GM18526 (cell line): ENCODE measurements around the gene RPS6KA2.

Source experiments
- POLR2A ChIP-seq: IDR thresholded peaks from 3 replicates; pipeline ENCODE4 v1.6.1; 2011; ENCODE audit not compliant: insufficient read length; ENCODE audit errors: extremely low read depth

Gene RPS6KA2

DNA sequence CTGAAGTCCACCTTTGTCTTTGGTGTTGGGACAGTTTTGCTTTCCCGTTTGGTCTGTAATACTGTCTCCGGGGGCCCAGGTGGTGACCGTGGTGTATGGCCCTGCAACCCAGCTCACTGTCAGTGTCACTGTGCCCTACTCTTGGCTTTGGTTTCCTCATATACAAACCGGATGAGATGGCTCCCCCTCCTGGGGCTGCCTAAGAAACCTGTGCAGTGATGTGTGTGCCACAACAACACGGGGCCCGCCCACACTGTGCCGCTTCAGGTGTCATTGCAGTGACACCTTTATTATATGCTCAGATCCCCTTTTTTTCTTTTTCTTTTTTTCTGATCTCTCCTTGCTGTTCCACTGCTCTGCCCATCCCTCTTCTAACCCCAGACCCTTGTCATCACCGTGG lies 114.5 kb downstream of the RPS6KA2 start:
- TF ChIP-seq POLR2A: no peak

DNA sequence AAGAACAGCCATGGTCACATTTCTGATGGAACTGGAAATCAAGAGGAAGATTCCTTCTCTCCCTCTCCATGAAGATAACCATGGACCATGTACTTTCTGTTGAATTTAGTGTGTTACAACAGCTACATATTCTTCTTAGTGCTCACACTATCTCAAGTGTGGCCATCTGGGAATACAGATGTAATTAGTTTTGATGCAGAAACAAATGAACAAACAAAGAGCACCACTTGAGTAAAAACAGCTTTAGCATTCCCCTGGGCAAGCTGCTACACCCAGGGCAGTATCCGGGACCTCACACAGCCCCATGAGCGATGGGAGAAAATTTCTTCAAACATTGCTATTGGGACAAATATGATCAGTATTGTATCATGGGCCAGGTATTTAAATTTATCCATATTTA lies 115.7 kb downstream of the RPS6KA2 start:
- TF ChIP-seq POLR2A: no peak

DNA sequence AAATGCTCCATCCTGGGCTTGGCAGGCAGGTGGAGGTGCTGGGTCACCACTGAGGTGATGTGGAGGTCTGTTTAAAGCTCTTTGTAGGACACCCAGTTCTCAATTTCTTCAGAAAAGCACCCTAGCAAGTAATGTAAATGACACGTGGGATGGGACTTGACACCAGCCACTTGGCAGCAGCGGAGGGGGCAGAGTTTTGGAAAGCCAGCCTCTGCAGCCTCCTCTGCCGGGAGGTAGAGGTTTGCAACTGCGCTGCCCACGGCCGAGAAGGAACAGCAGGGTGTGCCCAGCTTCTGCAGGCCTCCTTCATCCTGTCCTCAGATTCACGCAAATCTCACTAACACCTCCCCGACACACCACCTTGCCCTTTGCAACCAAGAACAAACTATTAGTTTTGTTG lies 117.9 kb downstream of the RPS6KA2 start:
- TF ChIP-seq POLR2A: no peak

DNA sequence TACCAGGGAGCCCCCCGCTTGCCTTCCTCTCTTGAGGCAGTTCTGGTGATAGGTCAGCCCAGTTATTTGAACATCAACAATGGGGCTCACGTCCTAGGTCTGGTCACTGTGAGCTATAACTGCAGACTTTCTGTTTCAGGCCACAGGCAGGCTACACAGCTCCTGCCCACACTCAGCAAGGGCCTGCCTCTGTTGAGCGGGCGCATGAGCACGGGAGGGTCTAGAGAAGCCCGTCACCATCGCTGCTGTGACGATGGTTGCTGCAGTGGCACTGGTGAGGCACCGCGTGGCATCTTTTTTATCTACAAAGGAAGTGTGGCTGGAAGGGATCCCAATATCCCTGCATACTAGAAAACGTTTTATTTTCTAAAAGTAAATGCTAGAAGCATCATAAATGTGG lies 118.3 kb downstream of the RPS6KA2 start:
- no peak for TF ChIP-seq POLR2A

DNA sequence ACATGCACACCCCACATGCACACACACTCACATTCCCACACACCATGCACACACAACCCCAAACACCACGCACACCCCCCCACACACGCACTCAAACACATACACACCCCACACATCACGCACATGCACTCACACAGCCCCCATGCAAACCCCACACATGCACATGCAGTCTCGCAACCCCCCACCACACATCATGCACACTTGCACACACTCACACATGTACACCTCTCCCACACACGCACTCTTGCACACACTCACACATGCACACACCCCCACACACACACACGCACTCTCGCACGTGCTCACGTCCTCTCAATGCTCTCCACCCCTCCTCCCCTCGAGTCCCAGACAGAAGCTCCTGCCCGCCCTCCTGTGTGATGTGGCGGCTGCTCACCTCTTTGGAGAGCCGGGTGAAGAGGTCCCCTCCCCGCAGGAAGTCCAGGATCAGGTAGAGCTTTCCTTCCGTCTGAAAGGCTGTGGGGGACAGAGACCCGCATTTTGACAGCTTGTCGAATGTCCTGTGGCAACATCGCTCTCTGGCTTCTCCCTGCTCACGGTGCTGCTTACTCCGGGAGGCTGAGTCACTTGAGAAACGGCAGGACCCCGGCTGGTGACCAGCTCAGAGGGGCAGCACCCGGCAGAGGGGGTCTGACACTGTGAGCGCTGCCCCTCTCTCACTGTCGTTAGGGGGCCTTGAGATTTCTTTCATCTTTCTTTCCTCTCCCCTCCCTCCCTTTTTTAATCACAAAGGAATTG lies 119.1 kb downstream of the RPS6KA2 start:
- TF ChIP-seq POLR2A: no peak

DNA sequence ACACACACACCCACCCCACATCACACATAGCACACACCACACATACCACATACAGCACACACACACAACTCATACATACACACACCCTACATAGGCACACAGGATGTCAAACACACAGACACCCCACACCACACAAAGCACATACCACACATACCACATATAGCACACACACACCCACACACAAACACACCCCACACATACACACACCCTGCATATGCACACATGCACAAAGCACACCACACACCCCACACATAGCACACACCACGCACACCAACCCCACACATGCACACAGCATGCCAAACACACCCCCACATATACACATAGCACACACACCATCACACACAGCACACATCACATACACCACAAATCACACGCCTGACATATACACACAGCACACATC lies 119.7 kb downstream of the RPS6KA2 start:
- no peak for TF ChIP-seq POLR2A

DNA sequence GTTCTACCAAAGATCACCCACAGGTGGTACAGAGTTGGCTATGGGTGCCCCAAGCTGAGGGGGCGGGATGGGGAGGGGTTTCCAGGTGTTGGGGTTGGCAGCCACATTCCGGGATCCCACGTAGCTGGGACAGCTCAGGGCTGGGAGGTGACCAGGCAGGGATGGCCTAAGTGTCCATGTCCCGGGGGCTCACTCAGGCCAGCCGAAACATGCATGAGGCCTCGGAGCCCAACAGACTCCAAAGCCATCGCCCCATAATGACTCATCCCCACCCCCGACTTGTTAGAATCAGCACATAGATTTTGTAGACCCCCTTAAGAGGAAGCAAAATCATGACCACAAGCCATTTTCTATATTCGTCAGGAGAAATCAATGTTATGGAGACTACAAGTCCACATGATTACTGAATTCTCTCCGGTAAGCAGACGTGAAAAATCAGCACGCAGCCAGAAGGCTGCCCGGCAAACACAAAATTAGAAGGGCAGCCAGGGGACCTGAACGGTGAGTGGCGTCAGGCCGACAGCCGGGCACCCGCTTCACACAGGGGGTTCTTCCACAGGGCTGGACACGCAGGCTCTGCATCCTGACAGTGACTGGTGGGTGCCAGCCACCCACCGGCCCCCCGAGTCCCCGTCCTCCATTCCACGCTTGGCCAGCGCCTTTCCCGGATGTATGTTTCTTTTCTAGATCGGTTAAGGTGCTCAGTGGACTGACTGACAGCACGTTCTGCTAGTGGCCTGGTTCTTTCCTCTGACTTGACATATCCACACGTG lies 121.7 kb downstream of the RPS6KA2 start:
- TF ChIP-seq POLR2A: no peak

DNA sequence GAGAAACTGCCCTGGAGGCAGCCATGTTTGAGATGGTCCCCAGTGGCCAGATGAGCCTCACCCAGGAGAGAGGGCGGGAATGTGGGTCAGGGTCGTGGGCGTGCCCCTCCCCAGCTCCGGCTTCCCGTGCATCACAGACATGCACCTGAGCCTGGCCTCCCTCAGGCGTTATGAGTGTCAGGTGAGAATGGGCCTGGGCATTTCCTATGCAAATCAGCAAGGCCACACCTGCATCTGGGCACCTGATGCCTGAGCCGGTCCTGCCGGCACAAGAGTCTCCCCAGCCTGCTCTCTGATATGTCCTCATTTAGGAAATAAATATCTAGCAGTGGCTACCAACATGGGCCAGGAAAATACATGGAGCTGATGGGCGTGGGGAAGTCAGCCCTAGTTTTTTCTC lies 123.0 kb downstream of the RPS6KA2 start:
- TF ChIP-seq POLR2A: no peak

DNA sequence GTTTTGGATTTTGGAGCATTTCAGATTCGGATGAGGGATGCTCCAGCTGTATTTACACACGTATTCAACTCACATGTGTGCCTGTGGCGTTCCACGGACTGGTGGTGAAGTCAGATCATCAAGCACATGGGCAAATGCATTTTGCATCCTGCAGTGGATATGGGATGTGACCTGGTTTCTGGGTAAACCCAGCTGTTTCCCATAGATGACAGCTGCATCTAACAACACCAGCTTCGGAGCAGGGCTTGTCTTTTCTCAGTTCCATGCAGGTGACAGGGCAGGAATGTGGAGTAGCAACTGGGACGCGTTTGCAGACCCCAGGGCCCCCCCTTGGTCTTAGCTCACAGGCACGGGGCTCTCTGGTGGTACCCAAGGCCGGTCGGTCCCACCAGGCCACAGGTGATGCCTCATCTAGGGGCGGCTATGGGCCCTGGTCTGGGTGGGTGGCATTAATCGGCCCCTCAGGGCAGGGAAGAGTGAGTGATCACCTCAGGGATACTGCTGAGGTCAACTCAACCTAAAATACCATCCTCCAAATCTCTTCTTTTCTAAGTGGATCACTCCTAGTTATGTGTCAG lies 123.8 kb downstream of the RPS6KA2 start:
- no peak for TF ChIP-seq POLR2A

DNA sequence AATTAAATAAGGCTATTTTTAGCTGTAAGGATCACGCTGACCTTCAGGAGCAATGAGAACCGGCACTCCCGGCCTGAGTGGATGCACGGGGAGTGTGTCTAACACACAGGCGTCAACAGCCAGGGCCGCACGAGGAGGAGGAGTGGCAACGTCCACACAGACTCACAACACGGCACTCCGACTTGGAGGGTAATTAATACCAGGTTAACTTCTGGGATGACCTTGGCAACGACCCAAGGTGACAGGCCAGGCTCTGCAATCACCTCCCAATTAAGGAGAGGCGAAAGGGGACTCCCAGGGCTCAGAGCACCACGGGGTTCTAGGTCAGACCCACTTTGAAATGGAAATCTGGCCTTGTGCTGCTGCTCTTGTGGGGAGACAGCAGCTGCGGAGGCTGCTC lies 124.6 kb downstream of the RPS6KA2 start:
- TF ChIP-seq POLR2A: no peak

DNA sequence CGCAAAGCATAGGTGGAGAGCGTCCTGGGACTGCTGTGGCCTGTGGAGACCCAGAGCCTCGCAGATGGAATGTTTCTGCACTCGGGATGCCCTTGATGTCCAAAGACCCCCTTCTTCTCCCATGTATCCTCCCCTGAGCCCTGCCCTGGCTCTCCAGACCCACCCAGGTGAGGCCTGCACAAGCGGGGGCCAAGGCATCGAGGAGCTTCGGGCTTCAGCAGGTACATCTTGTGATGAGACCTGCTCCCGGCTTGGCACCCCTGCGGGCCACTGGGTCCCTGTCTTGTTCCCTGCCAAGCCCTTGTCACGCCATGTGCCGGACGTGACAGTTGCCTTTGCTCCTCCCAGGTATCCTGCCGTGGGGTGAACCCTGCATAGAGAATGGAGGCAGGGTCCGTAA lies 125.8 kb downstream of the RPS6KA2 start:
- TF ChIP-seq POLR2A: no peak

DNA sequence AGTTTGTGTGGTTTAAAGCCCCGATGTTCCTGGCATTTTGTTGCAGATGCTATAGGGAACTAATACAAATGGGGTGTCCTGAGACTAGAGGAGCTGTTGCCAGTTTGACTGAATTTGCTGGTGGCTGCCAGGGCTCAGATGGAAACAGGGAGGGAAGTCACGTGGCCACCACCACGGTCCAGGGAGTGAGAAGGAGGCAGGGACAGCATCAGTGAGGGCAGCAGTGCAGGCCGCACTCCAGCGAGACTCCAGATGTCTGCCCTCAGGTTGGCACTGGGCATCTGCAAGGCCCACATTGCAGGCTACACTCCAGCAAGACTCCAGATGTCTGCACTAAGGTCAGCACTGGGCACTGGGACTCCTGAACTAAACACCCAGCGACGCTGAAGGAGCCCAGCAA lies 126.8 kb downstream of the RPS6KA2 start:
- TF ChIP-seq POLR2A: no peak

DNA sequence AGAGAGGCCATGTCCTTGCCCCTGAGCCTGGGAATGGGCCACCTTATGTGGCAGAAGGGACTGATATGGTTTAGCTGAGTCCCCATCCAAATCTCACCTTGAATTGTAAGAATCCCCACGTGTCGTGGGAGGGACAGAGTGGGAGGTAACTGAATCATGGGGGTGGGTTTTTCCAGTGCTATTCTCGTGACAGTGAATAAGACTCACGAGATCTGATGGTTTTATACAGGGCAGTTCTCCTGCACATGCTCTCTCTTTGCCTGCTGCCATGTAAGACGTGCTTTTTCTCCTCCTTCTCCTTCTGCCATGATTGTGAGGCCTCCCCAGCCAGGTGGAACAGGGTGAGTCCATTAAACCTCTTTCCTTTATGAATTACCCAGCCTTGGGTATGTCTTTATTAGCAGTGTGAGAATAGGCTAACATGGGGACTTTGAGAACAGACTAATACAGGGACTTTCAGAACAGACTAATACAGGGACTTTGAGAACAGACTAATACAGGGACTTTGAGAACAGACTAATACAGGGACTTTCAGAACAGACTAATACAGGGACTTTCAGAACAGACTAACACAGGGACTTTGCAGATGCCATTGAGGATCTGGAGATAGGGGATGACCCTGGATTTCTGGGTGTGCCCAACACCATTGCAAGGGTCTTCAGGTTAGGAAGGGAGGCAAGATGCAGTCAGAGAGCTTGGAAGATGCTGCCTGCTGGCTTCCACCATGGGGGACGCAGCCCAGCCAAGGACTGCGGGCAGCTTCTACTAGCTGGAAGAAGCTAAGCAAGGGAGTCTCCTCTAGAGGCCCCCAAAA lies 127.5 kb downstream of the RPS6KA2 start:
- TF ChIP-seq POLR2A: no peak

DNA sequence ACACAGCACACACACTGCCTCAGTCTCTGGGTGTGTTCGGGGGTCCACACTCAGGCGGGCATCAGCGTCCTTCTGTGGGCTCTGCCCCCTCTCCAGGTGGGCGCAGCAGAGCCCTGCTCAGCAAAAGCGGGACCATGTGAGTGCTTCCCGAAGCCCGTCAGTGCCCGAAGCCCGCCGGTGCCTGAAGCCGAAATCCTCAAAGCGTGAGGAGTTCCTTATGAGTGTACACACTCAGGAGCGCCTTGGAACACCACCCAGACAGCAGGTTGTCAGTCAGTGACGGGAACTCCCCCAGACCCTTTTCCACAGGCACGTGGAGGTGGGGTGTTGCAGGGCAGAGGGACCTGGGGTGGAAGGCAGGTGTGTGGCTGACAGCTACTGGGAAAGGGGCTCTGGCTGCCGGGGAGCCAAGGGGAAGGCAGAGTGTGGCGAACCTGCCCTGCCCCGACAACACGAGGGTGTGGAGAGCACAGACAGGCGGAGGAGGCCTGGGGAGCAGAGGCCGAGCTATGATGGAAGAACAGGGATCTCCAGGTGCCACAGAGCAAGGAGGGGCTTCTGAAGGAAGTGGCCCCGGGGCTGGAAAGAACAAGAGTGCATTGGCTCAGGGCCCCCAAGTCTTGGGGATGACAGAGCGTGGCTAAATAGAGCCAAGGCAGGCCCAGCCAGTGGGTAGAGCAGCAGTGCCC lies 128.2 kb downstream of the RPS6KA2 start:
- TF ChIP-seq POLR2A: no peak

DNA sequence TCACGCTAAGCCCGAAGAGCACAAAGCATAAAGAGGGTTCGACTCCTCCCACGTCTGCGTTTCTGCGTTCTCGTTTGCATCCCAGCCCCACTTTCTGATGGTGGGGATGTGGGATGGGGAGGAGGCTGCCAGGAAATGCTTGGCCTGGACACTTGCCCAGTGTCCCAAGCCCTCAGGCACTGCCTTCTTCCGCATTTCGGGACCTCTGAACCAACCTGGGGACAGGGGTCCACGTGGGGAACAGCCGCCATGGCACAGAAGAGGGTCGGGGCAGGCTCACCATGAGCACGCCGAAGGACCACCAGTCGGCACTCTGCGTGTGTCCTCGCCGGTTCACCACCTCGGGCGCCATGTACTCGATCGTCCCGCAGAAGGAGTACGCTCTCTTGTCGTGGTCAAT lies 128.8 kb downstream of the RPS6KA2 start:
- TF ChIP-seq POLR2A: no peak

DNA sequence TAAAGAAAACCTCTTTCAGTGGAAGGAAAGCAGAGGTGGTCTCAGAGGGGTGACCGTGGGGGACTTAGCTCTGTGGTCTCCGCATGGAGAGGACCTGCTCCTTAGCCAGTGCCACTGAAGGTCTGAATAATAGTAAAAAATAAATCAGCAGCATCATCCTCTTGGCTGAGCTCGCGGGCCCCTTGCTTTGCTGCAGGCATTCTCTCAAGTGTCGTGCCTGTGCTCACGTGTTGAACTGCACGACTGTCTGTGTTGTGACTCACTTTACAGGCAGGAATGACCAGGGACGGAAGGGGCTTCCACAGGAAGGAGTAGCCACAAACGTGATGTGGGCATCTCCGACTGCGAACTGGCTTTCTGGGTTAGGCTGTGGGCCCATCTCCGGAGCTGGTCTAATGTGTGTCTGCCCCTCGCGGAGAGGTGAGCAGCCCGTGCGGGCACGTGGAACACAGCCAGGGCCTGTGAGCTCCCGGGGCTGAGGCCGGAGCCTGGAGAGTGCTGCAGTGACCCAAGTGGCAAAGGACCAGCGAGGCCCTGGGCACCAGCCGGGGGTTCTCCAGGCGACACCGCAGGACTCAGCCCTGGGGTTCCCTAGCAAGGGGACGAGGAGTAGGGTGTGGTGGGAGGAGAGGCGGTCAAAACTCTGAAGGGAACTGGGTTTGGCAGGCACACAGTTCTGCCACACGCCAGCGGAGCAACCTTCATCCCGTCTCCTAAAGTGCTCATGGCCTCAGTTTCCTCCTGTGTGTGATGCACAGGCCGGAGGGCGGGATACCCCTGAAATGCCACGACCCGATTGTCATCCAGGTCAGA lies 129.8 kb downstream of the RPS6KA2 start:
- TF ChIP-seq POLR2A: no peak
